ENCODE data around the gene SHISA4. TPM values are rescaled to one million over a fixed set of nuclear protein-coding genes. Genes with fewer than 3 reads are reported as not detected.

Gene SHISA4
- total RNA-seq, 1 experiment from 2014 or later, result 6.3 TPM

- TF ChIP-seq CREM (CRISPR knock-in tag; IDR thresholded peaks at IDR 0.05), result 0 out of 2 replicates have a peak, but pooled peaks have one; percentile 34
Measured at GRCh38 chr1:201941420-201942128, 52.9 kb downstream of the SHISA4 start (continued).

- H3K36me3 Mint-ChIP-seq, result no peaks in the 10 kb centered on the region
- H3K9me3 Mint-ChIP-seq, result no peaks in the 10 kb centered on the region
- ChIA-PET POLR2A (interaction anchor here (1.0 to 2.6 kb wide), 6 partner anchors 12 to 68 kb away, joined by 3 to 14 read pairs (median 3); partner anchors contain the start of genes ELF3 and TIMM17A), CTCF (interaction anchor here (0.7 to 2.1 kb wide), 14 partner anchors 9 to 233 kb away, joined by 3 to 51 read pairs (median 4); partner anchors contain the start of genes ELF3, GPR37L1, IPO9 and RNPEP)
- peak overlapping the region; percentile 67 for H3K4me3 Mint-ChIP-seq
- peaks cover 14% of the 10 kb centered on the region for H3K27me3 Mint-ChIP-seq (ENCODE audit: low read depth)
- DNase-seq (ENCODE audit: low spot score), result no peak
- no peak for TF ChIP-seq SP1 (CRISPR knock-in tag; conservative IDR thresholded peaks at IDR 0.05)
- 0 out of 2 replicates have a peak, but pooled peaks have one; percentile 20 for TF ChIP-seq ZNF671 (CRISPR knock-in tag; IDR thresholded peaks at IDR 0.05)
- ATAC-seq, result no peak
- H3K4me1 Mint-ChIP-seq, result peaks cover 40% of the 10 kb centered on the region
- H3K27ac Mint-ChIP-seq, result peak overlapping the region; percentile 92
Measured at GRCh38 chr1:201942129-201942495, 53.4 kb downstream of the SHISA4 start.

Small RNA genes within 50 kb of the gene (microRNA-seq; reads per million reads assigned to microRNA genes)
- not detected for gene MIR6739 (ENCODE audit: borderline number of aligned reads)

Other genes with a start within 250 kb of the SHISA4 start
- gene IPO9, start 59.7 kb upstream of the SHISA4 start, total RNA-seq (2021), result 94.1 to 98.6 TPM (median 97.2 TPM) in 3 replicates
- gene LMOD1, start 57.6 kb downstream of the SHISA4 start, total RNA-seq (2021), result 1.5 to 1.9 TPM (median 1.6 TPM) in 3 replicates
- 50.3 to 56.1 TPM (median 51.2 TPM) in 3 replicates for gene TIMM17A, start 66.6 kb downstream of the SHISA4 start, total RNA-seq (2021)
- 57.4 to 61.6 TPM (median 59.2 TPM) in 3 replicates for gene RNPEP, start 93.8 kb downstream of the SHISA4 start, total RNA-seq (2021)
- 13.7 to 15.0 TPM (median 14.4 TPM) in 3 replicates for gene ELF3, start 121.7 kb downstream of the SHISA4 start, total RNA-seq (2021)
- 0.07 to 0.16 TPM (median 0.09 TPM) in 3 replicates for gene GPR37L1, start 234.0 kb downstream of the SHISA4 start, total RNA-seq (2021)